Activated CD4-positive, alpha-beta T cell treated with anti-CD3 and anti-CD28 coated beads, Interleukin-2, amount 10 ng/mL, durations not matched to agents 24 days and 14 days (primary cell): Measurements from ENCODE around the gene PTPN14. TPM values are rescaled to one million over a fixed set of nuclear protein-coding genes. Genes with fewer than 3 reads are reported as not detected.
"Not testable (repeated sequence)": the region's sequence is repeated elsewhere in the genome, so short reads cannot be mapped to it uniquely, and the experiment has no call there.

Source experiments
- DNase-seq: peaks from one replicate; pipeline ENCODE4 v3.0.0; 2022
- H3K27ac Mint-ChIP-seq: one replicate; pipeline ENCODE4 v1.8.0; 2022; ENCODE audit warnings: mild to moderate bottlenecking, mixed read lengths
- H3K27me3 Mint-ChIP-seq: one replicate; pipeline ENCODE4 v1.8.0; 2022; ENCODE audit warnings: mixed read lengths
- H3K36me3 Mint-ChIP-seq: one replicate; pipeline ENCODE4 v1.8.0; 2022; ENCODE audit warnings: low read depth, mild to moderate bottlenecking, mixed read lengths
- H3K4me1 Mint-ChIP-seq: one replicate; pipeline ENCODE4 v1.8.0; 2021; ENCODE audit warnings: mixed read lengths
- H3K4me3 Mint-ChIP-seq: one replicate; pipeline ENCODE4 v1.8.0; 2022; ENCODE audit warnings: mild to moderate bottlenecking, moderate library complexity, mixed read lengths
- H3K9me3 Mint-ChIP-seq: one replicate; pipeline ENCODE4 v1.8.0; 2021; ENCODE audit warnings: mixed read lengths
- intact Hi-C: fragments of 100-400 bp; cut with micrococcal nuclease; formaldehyde crosslinking; loops from one replicate; pipeline ENCODE4 v1.15.1; 2023
- total RNA-seq: library from RNA; stranded (reverse); gene quantifications from 2 replicates; pipeline ENCODE4 v1.2.3, GENCODE V29; 2022

PTPN14 gene
- total RNA-seq, 1 donor from 2014 or later, result 29.7 TPM

DNA sequence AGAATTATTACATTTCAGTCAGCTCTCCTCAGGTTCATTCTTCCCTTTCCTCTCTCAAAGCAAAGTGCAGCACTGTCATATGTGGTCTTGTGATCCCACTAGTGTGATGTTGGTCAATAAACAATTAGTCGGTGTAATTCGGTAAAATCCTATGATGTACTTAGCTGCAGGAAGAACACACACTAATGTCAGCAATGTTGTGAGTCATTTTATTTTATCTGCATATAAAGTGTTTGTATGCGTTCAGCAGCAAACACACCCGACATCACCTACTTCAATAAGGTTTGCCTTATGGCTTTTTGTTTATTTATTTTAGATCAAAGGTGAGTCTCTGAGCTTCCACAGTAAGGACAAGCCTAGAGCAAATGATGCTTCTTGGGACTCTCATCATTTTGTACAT is 47.8 kb downstream of the PTPN14 start:
- no peak for DNase-seq
- H3K27ac Mint-ChIP-seq, result no peak overlapping the region
- H3K4me3 Mint-ChIP-seq, result no peak overlapping the region
- H3K9me3 Mint-ChIP-seq, result no peaks in the 10 kb centered on the region
- intact Hi-C loops, result no loop called here
- no peaks in the 10 kb centered on the region for H3K36me3 Mint-ChIP-seq
- H3K4me1 Mint-ChIP-seq, result peaks cover 8% of the 10 kb centered on the region
- peaks cover 14% of the 10 kb centered on the region for H3K27me3 Mint-ChIP-seq

DNA sequence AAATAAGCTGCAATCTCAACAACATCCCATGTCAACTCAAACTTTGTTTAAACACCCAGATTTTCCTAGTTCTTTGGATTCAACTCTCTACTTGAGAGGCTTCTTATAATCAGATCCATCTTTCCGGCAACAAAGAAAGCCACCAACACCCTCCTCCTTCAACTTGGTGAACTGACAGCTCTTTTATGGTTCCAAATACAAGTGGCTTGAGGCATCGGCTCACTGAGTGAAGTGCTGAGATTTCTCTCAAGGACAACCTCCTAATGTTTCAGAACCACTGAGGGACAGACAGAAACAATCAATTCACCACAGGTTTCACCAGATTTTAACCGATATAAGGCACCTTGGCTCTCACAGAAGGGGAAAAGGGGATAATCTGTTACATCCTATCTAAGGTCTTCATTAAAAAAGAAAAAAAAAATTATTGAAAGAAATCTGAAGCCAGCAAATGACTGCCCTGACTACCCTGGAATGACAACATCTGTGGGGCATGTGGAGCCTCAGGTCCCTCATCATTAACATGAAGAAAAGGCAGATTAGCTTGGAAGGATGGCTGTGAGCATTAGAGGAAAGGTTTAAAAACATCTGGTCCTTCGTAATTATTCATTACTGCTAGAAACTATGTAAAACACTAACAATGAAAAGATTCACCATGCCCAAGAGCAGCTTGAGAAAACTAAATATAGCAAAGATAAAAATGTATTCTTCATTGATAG is 50.9 kb downstream of the PTPN14 start:
- Mint-ChIP-seq H3K9me3 (no peaks in the 10 kb centered on the region), H3K27ac (no peak overlapping the region), H3K36me3 (no peaks in the 10 kb centered on the region), H3K27me3 (peaks cover 23% of the 10 kb centered on the region), H3K4me1 (no peaks in the 10 kb centered on the region), H3K4me3 (no peak overlapping the region)
- no peak for DNase-seq
- intact Hi-C loops, result no loop called here

DNA sequence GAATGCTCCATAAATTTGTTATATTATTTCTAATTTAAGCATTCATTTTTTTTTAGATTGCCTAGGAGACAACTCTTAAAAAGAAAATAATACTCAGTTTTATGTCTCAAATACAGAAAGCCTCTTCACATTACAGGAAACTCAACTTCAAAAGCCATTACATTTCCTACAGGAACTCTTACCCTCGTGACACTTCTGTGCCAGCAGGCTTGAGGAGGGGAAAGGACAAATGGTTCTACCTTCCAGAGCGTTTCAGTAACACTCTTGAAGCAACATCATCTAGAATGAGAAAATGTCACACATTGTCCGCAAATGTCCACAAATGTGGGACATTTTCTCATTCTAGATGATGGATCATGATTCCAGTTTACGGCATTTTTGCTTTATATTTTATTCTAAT is 51.7 kb downstream of the PTPN14 start:
- Mint-ChIP-seq H3K36me3 (no peaks in the 10 kb centered on the region), H3K4me1 (no peaks in the 10 kb centered on the region), H3K27me3 (peaks cover 26% of the 10 kb centered on the region), H3K27ac (no peak overlapping the region), H3K9me3 (no peaks in the 10 kb centered on the region), H3K4me3 (no peak overlapping the region)
- intact Hi-C loops, result no loop called here
- DNase-seq, result no peak

DNA sequence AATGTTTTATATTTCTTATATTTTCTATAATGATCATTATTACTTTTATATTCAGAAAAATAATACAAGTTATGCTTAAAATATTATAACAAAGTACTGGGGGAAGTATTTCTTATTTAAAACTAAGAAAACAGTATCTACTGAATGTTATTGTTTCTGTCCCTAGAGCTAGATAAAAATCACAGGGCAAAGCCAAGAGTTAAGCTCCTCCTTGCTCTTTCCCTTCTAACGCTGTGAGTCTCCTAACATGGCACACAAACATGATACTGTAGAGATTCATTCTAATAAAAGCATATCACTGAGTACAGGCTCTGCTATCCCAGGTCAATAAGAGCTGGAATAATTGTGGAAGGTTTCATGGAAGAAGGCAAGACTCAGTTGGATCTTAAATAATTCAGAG is 53.4 kb downstream of the PTPN14 start:
- intact Hi-C loops, result no loop called here
- Mint-ChIP-seq H3K4me3 (no peak overlapping the region), H3K4me1 (no peaks in the 10 kb centered on the region)

DNA sequence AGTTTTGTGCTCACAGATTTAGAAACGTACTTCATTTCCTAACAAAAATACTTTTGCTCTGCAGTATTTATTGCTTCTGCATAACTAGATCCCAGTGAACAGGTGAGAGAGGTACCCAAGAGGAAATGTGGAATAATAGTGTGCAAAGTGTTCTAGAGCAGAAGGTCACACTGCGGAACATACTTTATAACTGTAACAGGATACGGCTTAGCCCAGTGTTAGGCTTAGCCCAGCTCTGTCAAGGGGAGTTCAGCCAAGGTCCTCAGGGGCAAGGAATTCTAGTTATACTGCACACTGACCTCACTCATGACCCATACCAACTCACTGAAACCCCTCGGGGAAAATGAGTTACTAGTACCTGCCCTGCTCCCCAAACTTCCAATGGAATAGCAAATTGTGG is 55.3 kb downstream of the PTPN14 start:
- H3K27ac Mint-ChIP-seq, result no peak overlapping the region
- DNase-seq, result no peak
- H3K27me3 Mint-ChIP-seq, result peaks cover 27% of the 10 kb centered on the region
- no peaks in the 10 kb centered on the region for H3K36me3 Mint-ChIP-seq
- intact Hi-C loops, result no loop called here
- no peaks in the 10 kb centered on the region for H3K4me1 Mint-ChIP-seq
- no peak overlapping the region for H3K4me3 Mint-ChIP-seq
- H3K9me3 Mint-ChIP-seq, result no peaks in the 10 kb centered on the region

More for the DNA sequence above, 53.4 kb downstream of the PTPN14 start:
- DNase-seq, result no peak
- Mint-ChIP-seq H3K27ac (no peak overlapping the region), H3K27me3 (peaks cover 29% of the 10 kb centered on the region), H3K9me3 (no peaks in the 10 kb centered on the region), H3K36me3 (no peaks in the 10 kb centered on the region)

DNA sequence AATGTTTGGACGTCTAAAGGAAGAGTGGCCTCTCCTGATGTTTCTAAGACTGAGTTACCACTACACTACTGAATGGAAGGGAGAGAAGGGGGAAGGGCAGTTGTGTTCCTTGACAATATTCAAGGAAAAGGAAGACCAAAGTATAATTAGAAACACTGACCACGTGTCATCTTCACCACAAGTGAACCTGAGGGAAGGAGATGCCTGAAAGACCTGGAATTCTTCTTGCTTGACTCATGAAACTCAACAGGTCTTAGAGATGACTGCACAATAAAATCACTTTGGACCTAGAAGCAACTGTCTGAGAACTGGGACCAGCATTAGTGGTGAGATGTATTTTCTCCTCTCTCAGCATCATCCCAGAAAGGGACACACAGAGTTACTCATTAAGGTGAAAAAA is 56.7 kb downstream of the PTPN14 start:
- Mint-ChIP-seq H3K4me3 (no peak overlapping the region), H3K36me3 (no peaks in the 10 kb centered on the region), H3K27ac (no peak overlapping the region), H3K27me3 (peaks cover 25% of the 10 kb centered on the region), H3K9me3 (no peaks in the 10 kb centered on the region), H3K4me1 (no peaks in the 10 kb centered on the region)
- no peak for DNase-seq
- intact Hi-C loops, result no loop called here

DNA sequence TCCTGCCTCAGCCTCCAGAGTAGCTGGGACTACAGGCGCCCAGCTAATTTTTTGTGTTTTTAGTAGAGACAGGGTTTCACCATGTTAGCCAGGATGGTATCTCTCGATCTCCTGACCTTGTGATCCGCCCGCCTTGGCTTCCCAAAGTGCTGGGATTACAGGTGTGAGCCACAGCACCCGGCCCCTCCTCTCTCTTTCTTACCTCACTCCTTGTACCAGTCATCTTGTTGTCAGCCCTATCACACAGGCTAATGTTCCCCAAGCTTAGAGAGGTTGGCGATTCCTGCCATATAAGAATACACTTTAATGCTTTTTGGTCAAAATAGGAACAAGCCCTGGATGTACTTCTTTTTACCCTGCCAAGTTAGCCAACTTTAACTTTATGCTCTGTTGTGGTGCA is 57.2 kb downstream of the PTPN14 start:
- H3K27ac Mint-ChIP-seq, H3K36me3 Mint-ChIP-seq, H3K4me3 Mint-ChIP-seq, DNase-seq, H3K4me1 Mint-ChIP-seq, intact Hi-C loops, H3K9me3 Mint-ChIP-seq: not testable (repeated sequence)
- peaks cover 26% of the 10 kb centered on the region for H3K27me3 Mint-ChIP-seq

DNA sequence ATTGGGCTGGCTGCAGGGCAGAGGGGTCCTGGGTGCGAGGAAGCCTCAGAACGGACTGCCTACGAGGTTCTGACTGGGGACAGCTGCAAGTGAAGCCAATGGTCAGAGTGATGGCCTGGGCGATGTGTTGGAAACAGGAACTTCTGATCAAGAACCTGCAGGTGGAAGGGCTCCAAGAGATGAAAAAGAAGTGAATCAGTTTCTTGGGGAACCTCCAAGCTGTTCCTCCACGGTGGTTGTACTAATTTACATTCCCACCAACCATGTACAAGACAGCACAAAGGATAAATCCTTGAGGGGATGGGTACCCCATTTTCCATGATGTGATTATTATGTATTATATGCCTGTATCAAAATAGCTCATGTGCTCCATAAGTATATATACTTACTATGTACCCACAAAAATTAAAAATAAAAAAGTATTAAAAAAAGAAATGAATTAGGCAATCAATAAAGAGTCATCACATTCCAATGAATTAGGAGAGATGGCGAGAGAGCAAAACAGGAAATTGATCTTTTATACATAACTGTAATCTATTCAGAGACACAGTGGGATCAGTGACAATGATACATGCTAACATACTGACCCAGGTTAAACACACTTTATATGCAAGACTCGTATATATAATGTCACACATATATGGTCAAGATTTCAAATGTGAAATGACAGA is 58.1 kb downstream of the PTPN14 start:
- peaks cover 1% of the 10 kb centered on the region for H3K4me1 Mint-ChIP-seq
- intact Hi-C loops, result no loop called here
- H3K36me3 Mint-ChIP-seq, result no peaks in the 10 kb centered on the region
- H3K9me3 Mint-ChIP-seq, result no peaks in the 10 kb centered on the region
- H3K27ac Mint-ChIP-seq, result no peak overlapping the region
- no peak overlapping the region for H3K4me3 Mint-ChIP-seq
- no peak for DNase-seq
- peaks cover 24% of the 10 kb centered on the region for H3K27me3 Mint-ChIP-seq

DNA sequence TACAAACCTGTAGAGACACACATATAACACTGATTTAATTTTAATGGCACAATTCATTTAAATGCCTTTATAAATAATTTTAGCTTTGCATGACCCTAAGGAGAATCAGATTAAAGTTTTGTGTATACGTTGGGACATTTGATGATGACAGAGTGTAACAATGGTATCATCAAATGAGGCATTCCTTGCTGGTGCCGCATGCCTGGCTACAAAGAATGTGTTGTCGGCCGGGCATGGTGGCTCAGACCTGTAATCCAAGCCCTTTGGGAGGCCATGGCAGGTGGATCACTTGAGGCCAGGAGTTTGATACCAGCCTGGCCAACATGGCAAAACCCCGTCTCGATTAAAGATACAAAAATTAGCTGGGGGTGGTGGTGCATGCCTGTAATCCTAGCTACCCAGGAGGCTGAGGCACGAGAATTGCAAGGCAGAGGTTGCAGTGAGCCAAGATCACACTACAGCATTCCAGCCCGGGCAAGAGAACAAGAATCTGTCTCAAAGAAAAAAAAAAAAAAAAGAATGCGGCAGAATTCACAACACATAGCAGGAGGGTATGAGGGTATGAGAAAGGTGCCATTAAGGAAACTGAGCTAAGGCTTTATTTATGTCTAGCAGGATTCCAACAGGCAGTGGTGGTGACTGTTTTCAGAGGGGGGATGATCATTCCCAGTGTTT is 58.9 kb downstream of the PTPN14 start:
- Mint-ChIP-seq H3K27ac (no peak overlapping the region), H3K36me3 (no peaks in the 10 kb centered on the region), H3K9me3 (no peaks in the 10 kb centered on the region), H3K27me3 (peaks cover 20% of the 10 kb centered on the region), H3K4me1 (peaks cover 1% of the 10 kb centered on the region), H3K4me3 (no peak overlapping the region)
- intact Hi-C loops, result no loop called here
- no peak for DNase-seq

DNA sequence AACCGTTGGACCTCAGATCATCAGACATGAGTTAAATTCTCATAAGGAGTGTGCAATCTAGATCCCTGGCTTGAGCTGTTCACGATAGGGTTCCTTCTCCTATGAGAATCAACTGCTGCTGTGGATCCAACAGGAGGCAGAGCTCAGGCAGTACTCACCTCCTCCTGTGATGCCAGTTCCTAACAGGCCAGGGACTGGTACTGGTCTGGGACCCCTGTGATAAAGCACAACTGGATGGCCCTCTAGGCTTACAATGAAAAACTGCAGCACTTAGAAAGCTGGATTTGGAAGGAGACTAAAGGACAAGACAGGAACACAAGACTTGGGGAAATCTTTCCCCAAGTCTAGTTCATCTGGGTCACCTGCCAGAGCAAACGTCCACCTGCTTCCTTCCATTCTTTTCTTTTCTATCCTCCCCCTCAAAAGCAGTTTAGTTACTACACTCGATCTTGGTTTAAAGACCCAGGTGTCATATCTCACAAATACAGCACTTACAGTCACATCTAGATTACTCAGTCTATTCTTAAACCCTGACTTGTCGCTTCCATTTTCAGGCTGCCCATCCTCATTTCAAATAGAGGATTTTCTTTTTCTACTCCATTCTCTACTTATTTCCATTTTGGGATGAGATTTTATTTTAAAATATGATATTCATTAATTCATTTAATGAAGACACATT is 59.8 kb downstream of the PTPN14 start:
- Mint-ChIP-seq H3K27me3 (peaks cover 19% of the 10 kb centered on the region), H3K9me3 (no peaks in the 10 kb centered on the region), H3K36me3 (no peaks in the 10 kb centered on the region), H3K27ac (no peak overlapping the region), H3K4me3 (no peak overlapping the region), H3K4me1 (peaks cover 1% of the 10 kb centered on the region)
- intact Hi-C loops, result no loop called here
- no peak for DNase-seq

DNA sequence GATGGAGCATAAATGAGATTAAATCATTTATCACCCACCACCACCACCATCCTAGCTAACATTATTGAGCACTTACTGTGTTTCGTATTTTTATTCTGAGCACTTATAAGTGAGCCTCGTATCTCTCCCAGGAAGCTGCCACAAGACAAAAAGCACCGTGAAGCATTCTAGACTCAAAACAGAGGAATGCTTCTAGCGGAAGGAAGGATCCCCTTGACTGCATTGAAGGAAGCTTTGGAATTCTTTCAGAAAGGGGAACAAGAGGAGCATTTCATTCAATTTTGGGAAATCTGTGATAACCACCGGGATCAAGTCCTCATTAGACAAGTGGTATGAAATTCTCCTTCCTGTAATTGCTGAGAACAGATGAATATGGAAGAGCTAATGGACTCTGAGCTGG is 66.3 kb downstream of the PTPN14 start:
- Mint-ChIP-seq H3K4me3 (no peak overlapping the region), H3K9me3 (no peaks in the 10 kb centered on the region), H3K27ac (no peak overlapping the region), H3K4me1 (peaks cover 1% of the 10 kb centered on the region), H3K36me3 (no peaks in the 10 kb centered on the region), H3K27me3 (peaks cover 14% of the 10 kb centered on the region)
- DNase-seq, result no peak
- intact Hi-C loops, result no loop called here

DNA sequence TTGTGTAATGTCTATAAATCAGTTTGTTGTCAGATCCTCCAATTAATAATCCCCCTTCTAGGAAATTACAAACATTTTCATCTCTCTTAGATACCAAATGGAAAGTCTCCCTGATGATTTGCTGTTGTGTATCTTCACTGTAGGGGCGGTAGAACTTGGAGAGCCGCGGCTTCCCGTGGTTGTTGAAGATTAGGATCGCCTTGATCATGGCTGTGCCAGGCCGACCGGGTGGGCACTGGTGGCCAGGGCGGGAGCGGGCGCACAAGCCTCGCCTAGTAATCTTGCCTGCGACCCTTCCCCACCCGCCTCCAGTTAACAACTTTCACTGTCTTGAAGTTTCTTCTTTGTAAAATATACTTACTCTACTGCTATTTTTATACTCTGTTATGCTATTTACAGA is 68.2 kb downstream of the PTPN14 start:
- H3K4me3 Mint-ChIP-seq, intact Hi-C loops, H3K9me3 Mint-ChIP-seq, DNase-seq, H3K36me3 Mint-ChIP-seq, H3K27ac Mint-ChIP-seq, H3K4me1 Mint-ChIP-seq: not testable (repeated sequence)
- peaks cover 10% of the 10 kb centered on the region for H3K27me3 Mint-ChIP-seq

DNA sequence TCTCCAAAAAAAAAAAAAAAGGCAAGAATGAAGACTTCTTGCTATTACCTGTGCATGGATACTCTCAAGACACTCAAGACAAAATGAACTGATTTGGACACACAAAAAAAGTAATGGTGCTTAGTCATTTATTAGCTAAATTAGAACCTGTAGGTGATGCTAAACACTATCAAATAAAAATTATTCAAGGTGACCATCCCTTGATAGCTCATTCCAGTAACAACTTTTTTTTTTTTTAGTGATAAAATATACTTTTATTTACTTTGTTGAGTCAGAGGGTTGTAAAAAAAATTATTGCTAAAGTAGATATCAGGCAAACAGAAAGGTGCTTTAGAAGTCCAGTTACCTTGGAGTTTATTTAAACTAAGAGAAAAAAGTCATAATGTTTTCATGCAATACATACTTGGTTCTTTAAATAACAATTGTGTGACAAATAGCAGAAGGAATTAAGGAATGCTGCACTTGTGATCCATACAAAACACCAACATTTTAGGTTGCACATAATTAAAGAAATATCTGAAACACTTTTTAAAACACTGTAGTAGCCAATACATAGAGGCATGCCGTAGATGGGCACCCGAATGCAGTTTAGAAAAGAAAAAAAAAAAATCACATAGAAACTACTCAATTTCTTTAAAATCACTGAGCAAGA is 69.3 kb downstream of the PTPN14 start:
- H3K4me3 Mint-ChIP-seq, H3K9me3 Mint-ChIP-seq, DNase-seq, H3K36me3 Mint-ChIP-seq, intact Hi-C loops, H3K27me3 Mint-ChIP-seq, H3K4me1 Mint-ChIP-seq, H3K27ac Mint-ChIP-seq: not testable (repeated sequence)
